Type B pancreatic cell (in vitro differentiated cells): Measurements from ENCODE around the gene ZNF385D. TPM values are rescaled to one million over a fixed set of nuclear protein-coding genes. Genes with fewer than 3 reads are reported as not detected.

ENCODE experiments used
- DNase-seq: peaks from one replicate; pipeline ENCODE4 v3.0.0; 2021; ENCODE audit warnings: mixed read lengths; ENCODE audit not compliant: unreplicated experiment; ENCODE audit errors: extremely low spot score
- H3K27ac Mint-ChIP-seq: 2 replicates; pipeline ENCODE4 v1.8.0; 2021; ENCODE audit warnings: mild to moderate bottlenecking, mixed read lengths
- H3K27me3 Mint-ChIP-seq: 2 replicates; pipeline ENCODE4 v1.8.0; 2021; ENCODE audit warnings: mixed read lengths
- H3K36me3 Mint-ChIP-seq: 2 replicates; pipeline ENCODE4 v1.8.0; 2021; ENCODE audit warnings: mixed read lengths
- H3K4me1 Mint-ChIP-seq: one replicate; pipeline ENCODE4 v1.8.0; 2021; ENCODE audit warnings: mixed read lengths; ENCODE audit not compliant: unreplicated experiment
- H3K4me3 Mint-ChIP-seq: 2 replicates; pipeline ENCODE4 v1.8.0; 2021; ENCODE audit warnings: mild to moderate bottlenecking, mixed read lengths
- H3K9me3 Mint-ChIP-seq: 2 replicates; pipeline ENCODE4 v1.8.0; 2021; ENCODE audit warnings: mixed read lengths
- total RNA-seq: library from RNA; stranded (reverse); gene quantifications from 2 replicates; pipeline ENCODE4 v1.2.1, GENCODE V29; 2021; ENCODE audit warnings: low replicate concordance
- TF ChIP-seq, protein P1 (sequence below): fragments of 200-600 bp; sonication (generic); conservative IDR thresholded peaks from 2 replicates; pipeline ENCODE4 v1.5.0; 2021; ENCODE audit warnings: antibody characterized with exemption, mild to moderate bottlenecking

ZNF385D gene
- total RNA-seq, 1 donor from 2014 or later, result 7.5 TPM

- Mint-ChIP-seq H3K4me1 (peaks cover 14% of the 10 kb centered on the region), H3K27ac (no peak overlapping the region), H3K9me3 (peaks cover 3% of the 10 kb centered on the region), H3K27me3 (no peaks in the 10 kb centered on the region), H3K36me3 (no peaks in the 10 kb centered on the region), H3K4me3 (no peak overlapping the region)
- DNase-seq, result no peak
- TF ChIP-seq, protein P1, sequence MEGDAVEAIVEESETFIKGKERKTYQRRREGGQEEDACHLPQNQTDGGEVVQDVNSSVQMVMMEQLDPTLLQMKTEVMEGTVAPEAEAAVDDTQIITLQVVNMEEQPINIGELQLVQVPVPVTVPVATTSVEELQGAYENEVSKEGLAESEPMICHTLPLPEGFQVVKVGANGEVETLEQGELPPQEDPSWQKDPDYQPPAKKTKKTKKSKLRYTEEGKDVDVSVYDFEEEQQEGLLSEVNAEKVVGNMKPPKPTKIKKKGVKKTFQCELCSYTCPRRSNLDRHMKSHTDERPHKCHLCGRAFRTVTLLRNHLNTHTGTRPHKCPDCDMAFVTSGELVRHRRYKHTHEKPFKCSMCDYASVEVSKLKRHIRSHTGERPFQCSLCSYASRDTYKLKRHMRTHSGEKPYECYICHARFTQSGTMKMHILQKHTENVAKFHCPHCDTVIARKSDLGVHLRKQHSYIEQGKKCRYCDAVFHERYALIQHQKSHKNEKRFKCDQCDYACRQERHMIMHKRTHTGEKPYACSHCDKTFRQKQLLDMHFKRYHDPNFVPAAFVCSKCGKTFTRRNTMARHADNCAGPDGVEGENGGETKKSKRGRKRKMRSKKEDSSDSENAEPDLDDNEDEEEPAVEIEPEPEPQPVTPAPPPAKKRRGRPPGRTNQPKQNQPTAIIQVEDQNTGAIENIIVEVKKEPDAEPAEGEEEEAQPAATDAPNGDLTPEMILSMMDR, result no peak
Measured at GRCh38 chr3:21792176-21792575, 41.2 kb upstream of the ZNF385D start.

DNA sequence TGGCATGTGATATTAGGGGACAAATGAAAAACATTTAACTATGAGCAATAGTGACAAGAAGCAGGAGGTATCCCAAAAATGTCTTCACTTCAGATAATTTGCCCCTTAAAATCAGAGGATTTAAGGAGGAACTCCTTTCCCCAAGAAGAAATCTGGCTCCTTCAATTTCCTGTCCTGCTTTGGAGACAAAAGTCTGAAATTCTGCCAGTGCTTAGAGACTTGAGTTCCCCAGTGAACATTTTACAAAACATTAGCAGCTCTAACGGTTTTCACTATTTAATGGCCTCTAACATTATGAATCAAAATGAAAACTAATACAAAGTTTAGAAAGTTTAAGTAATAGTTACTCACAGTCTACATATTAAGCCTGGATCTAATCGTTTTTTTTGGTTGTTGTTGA lies 40.3 kb upstream of the ZNF385D start:
- no peak for DNase-seq
- Mint-ChIP-seq H3K4me1 (peaks cover 14% of the 10 kb centered on the region), H3K4me3 (no peak overlapping the region), H3K27me3 (no peaks in the 10 kb centered on the region), H3K9me3 (peaks cover 3% of the 10 kb centered on the region), H3K27ac (no peak overlapping the region), H3K36me3 (no peaks in the 10 kb centered on the region)
- TF ChIP-seq, protein P1, result no peak

- TF ChIP-seq, protein P1, result no peak
- Mint-ChIP-seq H3K36me3 (no peaks in the 10 kb centered on the region), H3K27ac (no peak overlapping the region), H3K9me3 (peaks cover 3% of the 10 kb centered on the region), H3K4me3 (no peak overlapping the region), H3K27me3 (no peaks in the 10 kb centered on the region), H3K4me1 (peaks cover 10% of the 10 kb centered on the region)
- no peak for DNase-seq
Measured at GRCh38 chr3:21790466-21790865, 39.5 kb upstream of the ZNF385D start.

GRCh38 chr3:21789730-21790129 lies 38.7 kb upstream of the ZNF385D start:
- no peaks in the 10 kb centered on the region for H3K27me3 Mint-ChIP-seq
- no peaks in the 10 kb centered on the region for H3K36me3 Mint-ChIP-seq
- H3K27ac Mint-ChIP-seq, result no peak overlapping the region
- no peak for DNase-seq
- no peak overlapping the region for H3K4me3 Mint-ChIP-seq
- TF ChIP-seq, protein P1, result no peak
- H3K9me3 Mint-ChIP-seq, result peaks cover 3% of the 10 kb centered on the region
- peaks cover 4% of the 10 kb centered on the region for H3K4me1 Mint-ChIP-seq

DNA sequence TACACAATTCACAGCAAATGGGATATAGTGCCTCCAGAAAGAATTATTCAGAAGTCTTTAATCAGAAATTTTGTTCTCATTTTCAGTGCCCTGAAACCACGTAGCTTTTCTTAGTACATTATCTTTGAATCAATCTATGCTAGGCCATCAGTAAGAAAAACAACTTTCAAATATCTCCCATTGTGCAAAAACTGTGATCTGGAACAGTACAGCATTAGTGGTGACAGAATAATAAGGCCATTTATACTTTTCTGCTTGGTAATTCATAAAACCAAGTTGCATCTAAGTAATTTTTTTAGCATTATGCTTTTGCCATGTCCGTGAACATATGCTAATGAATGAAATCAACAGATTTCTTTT lies 35.4 kb upstream of the ZNF385D start:
- H3K27ac Mint-ChIP-seq, result no peak overlapping the region
- H3K9me3 Mint-ChIP-seq, result peaks cover 3% of the 10 kb centered on the region

More for the DNA sequence above, 35.4 kb upstream of the ZNF385D start:
- Mint-ChIP-seq H3K4me3 (no peak overlapping the region), H3K27me3 (no peaks in the 10 kb centered on the region), H3K36me3 (no peaks in the 10 kb centered on the region), H3K4me1 (no peaks in the 10 kb centered on the region)
- TF ChIP-seq, protein P1, result no peak
- DNase-seq, result no peak
